ENCODE measurements around the gene AKAP10.

DNA sequence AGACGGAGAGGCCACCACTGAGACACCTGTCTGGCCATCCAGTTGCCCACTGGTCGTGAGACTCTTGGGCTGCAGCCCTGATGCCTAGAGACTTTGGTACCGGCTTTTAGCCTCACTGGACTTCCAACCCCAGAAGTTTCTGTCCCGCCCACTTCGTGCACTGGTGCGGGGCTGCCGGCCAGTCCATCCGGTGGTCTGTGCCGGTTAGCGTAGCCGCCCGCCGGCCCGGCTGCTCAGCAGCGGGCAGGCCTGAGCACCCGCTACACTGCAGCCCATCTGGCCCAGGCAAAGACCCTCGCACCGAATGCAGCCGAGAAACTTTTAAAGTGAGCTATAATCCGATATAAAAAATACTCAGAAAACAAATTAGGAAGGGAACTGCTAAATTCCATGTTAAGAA is 30.7 kb downstream of the AKAP10 start:
- TF ChIP-seq TRIM28 (IDR thresholded peaks at IDR 0.05; ENCODE audit: borderline replicate concordance, low read length) (no peak), CTCF (tag by site-specific recombination; IDR thresholded peaks at IDR 0.05) (no peak), ZNF292 (tag by site-specific recombination; IDR thresholded peaks at IDR 0.05; ENCODE audit: borderline replicate concordance, low read depth) (no peak), ZNF112 (tag by site-specific recombination; IDR thresholded peaks at IDR 0.05) (no peak)
- TF ChIP-seq, protein P1, sequence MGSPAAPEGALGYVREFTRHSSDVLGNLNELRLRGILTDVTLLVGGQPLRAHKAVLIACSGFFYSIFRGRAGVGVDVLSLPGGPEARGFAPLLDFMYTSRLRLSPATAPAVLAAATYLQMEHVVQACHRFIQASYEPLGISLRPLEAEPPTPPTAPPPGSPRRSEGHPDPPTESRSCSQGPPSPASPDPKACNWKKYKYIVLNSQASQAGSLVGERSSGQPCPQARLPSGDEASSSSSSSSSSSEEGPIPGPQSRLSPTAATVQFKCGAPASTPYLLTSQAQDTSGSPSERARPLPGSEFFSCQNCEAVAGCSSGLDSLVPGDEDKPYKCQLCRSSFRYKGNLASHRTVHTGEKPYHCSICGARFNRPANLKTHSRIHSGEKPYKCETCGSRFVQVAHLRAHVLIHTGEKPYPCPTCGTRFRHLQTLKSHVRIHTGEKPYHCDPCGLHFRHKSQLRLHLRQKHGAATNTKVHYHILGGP (tag by site-specific recombination; IDR thresholded peaks at IDR 0.05): no peak

All from HEK293 (cell line).